Progenitor cell of endocrine pancreas (in vitro differentiated cells): ENCODE data around the gene CLSTN2. TPM values are rescaled to one million over a fixed set of nuclear protein-coding genes. Genes with fewer than 3 reads are reported as not detected.

Experiments used
- DNase-seq: peaks from one replicate; pipeline ENCODE4 v3.0.0; 2021; ENCODE audit warnings: low spot score; ENCODE audit not compliant: unreplicated experiment
- H3K27ac Mint-ChIP-seq: 2 replicates; pipeline ENCODE4 v1.8.0; 2021; ENCODE audit warnings: mild to moderate bottlenecking, moderate library complexity, mixed read lengths
- H3K27me3 Mint-ChIP-seq: 2 replicates; pipeline ENCODE4 v1.8.0; 2021; ENCODE audit warnings: mixed read lengths
- H3K36me3 Mint-ChIP-seq: 2 replicates; pipeline ENCODE4 v1.8.0; 2022; ENCODE audit warnings: mixed read lengths; ENCODE audit not compliant: insufficient read depth
- H3K4me1 Mint-ChIP-seq: 2 replicates; pipeline ENCODE4 v1.8.0; 2021; ENCODE audit warnings: low read depth, mixed read lengths
- H3K4me3 Mint-ChIP-seq: 2 replicates; pipeline ENCODE4 v1.8.0; 2021; ENCODE audit warnings: low read depth, mild to moderate bottlenecking, moderate library complexity, mixed read lengths
- H3K9me3 Mint-ChIP-seq: 2 replicates; pipeline ENCODE4 v1.8.0; 2021; ENCODE audit warnings: low read depth, mixed read lengths
- CTCF ChIP-seq: fragments of 200-600 bp; sonication (generic); IDR thresholded peaks from one replicate; pipeline ENCODE4 v1.5.0; 2021; ENCODE audit warnings: antibody characterized with exemption, mild to moderate bottlenecking; ENCODE audit not compliant: unreplicated experiment
- total RNA-seq: library from RNA; stranded (reverse); gene quantifications from 2 replicates; pipeline ENCODE4 v1.2.1, GENCODE V29; 2021

The CLSTN2 gene
- total RNA-seq, 1 donor from 2014 or later, result 2.8 TPM

DNA sequence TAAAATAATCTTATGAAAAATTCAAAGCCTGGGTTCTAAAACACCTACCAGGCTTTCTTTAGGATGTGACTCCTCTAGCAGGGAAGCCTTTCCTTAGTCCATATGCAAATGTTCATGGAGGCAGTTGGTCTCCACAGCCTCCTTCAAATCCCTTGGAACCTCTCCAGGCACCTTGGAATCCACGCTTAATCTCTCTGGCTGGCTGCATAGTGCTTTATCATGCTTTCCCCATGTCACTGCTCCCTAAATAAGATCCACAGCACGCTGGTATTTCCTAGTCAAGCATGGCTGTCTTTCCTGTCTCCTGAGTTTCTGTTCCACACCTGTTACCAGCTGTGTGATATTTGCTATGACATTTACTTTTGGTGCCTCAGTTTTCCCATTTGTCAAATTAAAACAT, 71.3 kb downstream of the CLSTN2 start:
- H3K36me3 Mint-ChIP-seq, result no peaks in the 10 kb centered on the region
- H3K9me3 Mint-ChIP-seq, result peaks cover 6% of the 10 kb centered on the region
- no peak overlapping the region for H3K27ac Mint-ChIP-seq
- H3K4me3 Mint-ChIP-seq, result no peak overlapping the region
- H3K4me1 Mint-ChIP-seq, result peaks cover 2% of the 10 kb centered on the region
- peaks cover 10% of the 10 kb centered on the region for H3K27me3 Mint-ChIP-seq
- no peak for TF ChIP-seq CTCF
- no peak for DNase-seq

DNA sequence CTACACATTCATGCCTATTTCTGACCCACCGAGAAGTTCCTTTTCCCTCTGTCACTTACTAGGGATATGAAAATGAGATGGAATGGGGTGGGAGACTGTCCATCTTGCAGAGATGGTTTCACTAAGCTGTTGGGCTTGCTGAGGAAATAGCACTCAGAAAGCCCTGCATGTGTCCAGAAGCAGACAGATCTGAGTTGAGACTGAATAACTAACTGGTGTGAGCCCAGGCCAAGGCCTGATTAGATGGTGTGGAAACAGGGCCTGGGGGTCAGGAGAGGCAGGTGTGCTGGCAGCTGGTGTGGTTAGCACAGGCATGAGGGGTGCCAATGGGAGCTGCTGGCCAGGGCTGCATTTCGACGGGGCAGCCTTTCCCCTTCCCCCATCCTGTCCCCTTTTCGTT, 72.1 kb downstream of the CLSTN2 start:
- Mint-ChIP-seq H3K4me1 (peaks cover 2% of the 10 kb centered on the region), H3K4me3 (no peak overlapping the region), H3K36me3 (no peaks in the 10 kb centered on the region), H3K9me3 (peaks cover 6% of the 10 kb centered on the region), H3K27me3 (peaks cover 16% of the 10 kb centered on the region), H3K27ac (no peak overlapping the region)
- no peak for DNase-seq
- no peak for TF ChIP-seq CTCF

- peaks cover 17% of the 10 kb centered on the region for H3K27me3 Mint-ChIP-seq
- no peaks in the 10 kb centered on the region for H3K36me3 Mint-ChIP-seq
- TF ChIP-seq CTCF, result no peak
- no peaks in the 10 kb centered on the region for H3K9me3 Mint-ChIP-seq
- peaks cover 2% of the 10 kb centered on the region for H3K4me1 Mint-ChIP-seq
- no peak for DNase-seq
- H3K4me3 Mint-ChIP-seq, result no peak overlapping the region
- H3K27ac Mint-ChIP-seq, result no peak overlapping the region
Observed at GRCh38 chr3:140007911-140008869, 73.2 kb downstream of the CLSTN2 start.

DNA sequence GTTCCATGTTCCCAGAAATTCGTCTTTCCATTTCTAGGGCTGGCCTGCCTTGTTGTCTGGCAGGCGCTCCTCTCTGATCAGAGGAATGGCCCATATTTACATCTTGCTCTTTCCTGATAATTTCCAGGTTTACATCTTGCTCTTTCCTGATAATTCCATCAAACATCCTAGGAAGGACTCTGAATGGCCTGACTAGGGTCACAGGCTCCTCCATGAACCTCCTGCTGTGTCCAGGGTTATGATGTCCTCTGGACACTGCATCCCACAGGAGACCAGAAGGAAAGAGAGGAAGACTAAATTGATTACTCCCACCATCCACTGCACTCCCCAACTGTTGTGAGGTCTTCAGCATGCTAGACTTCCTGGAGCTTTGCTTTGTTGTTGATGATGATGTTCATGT, 75.4 kb downstream of the CLSTN2 start:
- Mint-ChIP-seq H3K27ac (no peak overlapping the region), H3K4me1 (peaks cover 9% of the 10 kb centered on the region), H3K9me3 (no peaks in the 10 kb centered on the region), H3K36me3 (no peaks in the 10 kb centered on the region), H3K4me3 (no peak overlapping the region), H3K27me3 (peaks cover 20% of the 10 kb centered on the region)
- no peak for TF ChIP-seq CTCF
- no peak for DNase-seq

GRCh38 chr3:140011086-140011485, 76.1 kb downstream of the CLSTN2 start:
- Mint-ChIP-seq H3K36me3 (no peaks in the 10 kb centered on the region), H3K27ac (no peak overlapping the region), H3K4me1 (peaks cover 11% of the 10 kb centered on the region), H3K4me3 (no peak overlapping the region), H3K9me3 (no peaks in the 10 kb centered on the region), H3K27me3 (peaks cover 20% of the 10 kb centered on the region)
- no peak for TF ChIP-seq CTCF
- DNase-seq, result no peak
